ENCODE results near the gene RND3. TPM values are rescaled to one million over a fixed set of nuclear protein-coding genes. Genes with fewer than 3 reads are reported as not detected.

Gene RND3
- total RNA-seq, 1 donor from 2014 or later = 26.9 TPM

DNA sequence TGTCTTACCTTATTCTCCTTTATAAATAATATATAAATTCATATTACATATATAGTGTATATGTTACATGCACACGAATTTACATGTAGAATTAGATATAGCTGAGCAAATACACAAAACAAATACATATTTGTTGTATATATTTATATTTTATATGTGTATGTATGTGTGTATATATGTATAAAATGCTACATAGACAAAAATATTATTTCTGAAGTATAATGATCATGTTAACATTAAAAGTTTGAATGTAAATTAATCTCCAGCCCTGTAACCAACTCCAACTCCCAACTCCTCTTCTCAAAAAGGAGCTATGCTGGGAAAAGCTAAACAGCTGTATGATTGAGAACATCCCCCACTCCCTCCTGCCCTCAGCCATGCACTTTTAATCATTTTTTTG is 42.7 kb upstream of the RND3 start:
- Histone ChIP-seq H3K4me3 (no peak overlapping the region), H3K27ac (replicated peaks) (no peak overlapping the region), H3K36me3 (no peaks in the 10 kb centered on the region), H3K27me3 (ENCODE audit: low read depth) (no peaks in the 10 kb centered on the region), H3K4me1 (no peaks in the 10 kb centered on the region), H3K9me3 (replicated peaks) (no peaks in the 10 kb centered on the region)
- intact Hi-C loops (cut with micrococcal nuclease) = no loop called here
- DNase-seq = no peak
- TF ChIP-seq, protein P1, sequence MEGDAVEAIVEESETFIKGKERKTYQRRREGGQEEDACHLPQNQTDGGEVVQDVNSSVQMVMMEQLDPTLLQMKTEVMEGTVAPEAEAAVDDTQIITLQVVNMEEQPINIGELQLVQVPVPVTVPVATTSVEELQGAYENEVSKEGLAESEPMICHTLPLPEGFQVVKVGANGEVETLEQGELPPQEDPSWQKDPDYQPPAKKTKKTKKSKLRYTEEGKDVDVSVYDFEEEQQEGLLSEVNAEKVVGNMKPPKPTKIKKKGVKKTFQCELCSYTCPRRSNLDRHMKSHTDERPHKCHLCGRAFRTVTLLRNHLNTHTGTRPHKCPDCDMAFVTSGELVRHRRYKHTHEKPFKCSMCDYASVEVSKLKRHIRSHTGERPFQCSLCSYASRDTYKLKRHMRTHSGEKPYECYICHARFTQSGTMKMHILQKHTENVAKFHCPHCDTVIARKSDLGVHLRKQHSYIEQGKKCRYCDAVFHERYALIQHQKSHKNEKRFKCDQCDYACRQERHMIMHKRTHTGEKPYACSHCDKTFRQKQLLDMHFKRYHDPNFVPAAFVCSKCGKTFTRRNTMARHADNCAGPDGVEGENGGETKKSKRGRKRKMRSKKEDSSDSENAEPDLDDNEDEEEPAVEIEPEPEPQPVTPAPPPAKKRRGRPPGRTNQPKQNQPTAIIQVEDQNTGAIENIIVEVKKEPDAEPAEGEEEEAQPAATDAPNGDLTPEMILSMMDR (IDR thresholded peaks at IDR 0.05; ENCODE audit: borderline replicate concordance) = no peak

DNA sequence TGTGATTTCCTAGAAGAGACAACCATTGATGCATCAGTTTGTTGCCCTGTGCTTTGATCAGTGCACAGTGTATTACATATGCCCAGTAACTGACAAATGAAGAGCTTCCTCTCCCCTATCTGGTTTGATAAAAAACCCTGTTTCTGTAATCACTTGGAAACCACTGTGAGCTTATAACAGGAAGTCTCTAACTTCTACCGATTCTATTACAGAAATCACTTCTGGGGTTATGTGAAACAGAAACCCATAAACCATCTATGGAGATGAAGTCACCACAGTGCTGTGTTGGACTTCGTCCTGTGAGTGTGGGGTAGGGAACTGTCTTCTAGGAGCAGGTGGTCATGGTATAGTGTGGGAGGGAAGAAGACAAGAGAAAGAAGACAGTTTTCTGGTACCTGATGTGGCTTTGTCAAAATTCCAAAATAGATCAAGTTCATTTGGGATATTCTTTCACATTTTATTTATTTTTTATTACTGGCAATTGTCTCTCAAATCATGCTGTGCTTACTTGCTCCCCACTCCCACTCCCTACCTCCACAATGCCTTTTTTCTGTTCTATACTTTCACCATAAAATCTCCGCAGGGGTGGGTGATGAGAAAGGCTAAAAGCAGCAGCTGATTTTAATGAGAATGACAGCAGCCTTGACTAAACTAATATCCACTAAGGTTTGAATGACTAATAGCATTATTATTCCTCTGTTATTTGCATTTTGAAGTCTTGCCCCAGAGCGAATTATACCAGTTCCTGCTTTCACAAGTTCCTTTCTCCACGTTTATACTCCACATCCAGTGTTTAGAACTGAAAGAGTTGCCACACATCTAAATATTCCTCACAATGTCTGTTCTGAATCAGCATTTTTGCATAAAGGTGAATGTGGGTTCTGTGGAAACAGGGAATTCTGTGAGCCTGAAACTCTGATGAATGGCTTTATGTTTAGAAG is 41.7 kb upstream of the RND3 start:
- H3K27ac ChIP-seq (replicated peaks) = no peak overlapping the region
- H3K27me3 ChIP-seq (ENCODE audit: low read depth) = no peaks in the 10 kb centered on the region
- intact Hi-C loops (cut with micrococcal nuclease) = no loop called here
- DNase-seq = no peak
- TF ChIP-seq, protein P1 (IDR thresholded peaks at IDR 0.05; ENCODE audit: borderline replicate concordance) = no peak
- no peaks in the 10 kb centered on the region for H3K9me3 ChIP-seq (replicated peaks)
- H3K36me3 ChIP-seq = no peaks in the 10 kb centered on the region
- H3K4me3 ChIP-seq = no peak overlapping the region
- no peaks in the 10 kb centered on the region for H3K4me1 ChIP-seq

DNA sequence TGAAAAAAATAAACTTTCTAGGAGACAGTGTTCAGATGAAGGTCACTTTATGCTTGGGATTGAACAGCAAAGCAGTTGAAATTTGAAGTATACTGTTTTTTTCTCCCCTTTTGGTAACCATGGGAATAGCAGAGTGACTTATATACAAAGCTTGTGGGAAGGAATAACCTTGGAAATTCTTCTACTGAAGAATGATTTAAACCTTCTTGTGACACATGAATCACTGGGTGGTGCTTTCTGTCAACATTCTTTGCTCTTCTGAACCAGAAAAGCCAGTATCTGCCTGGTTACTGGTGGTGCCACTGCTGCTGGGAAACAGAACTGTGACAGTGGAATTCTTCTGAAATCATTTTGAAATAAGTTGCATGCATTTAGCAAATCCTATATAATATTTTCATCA is 39.4 kb upstream of the RND3 start:
- DNase-seq = no peak
- TF ChIP-seq, protein P1 (IDR thresholded peaks at IDR 0.05; ENCODE audit: borderline replicate concordance) = no peak
- Histone ChIP-seq H3K4me1 (peaks cover under 1% of the 10 kb centered on the region), H3K9me3 (replicated peaks) (no peaks in the 10 kb centered on the region), H3K36me3 (no peaks in the 10 kb centered on the region), H3K27ac (replicated peaks) (no peak overlapping the region), H3K27me3 (ENCODE audit: low read depth) (no peaks in the 10 kb centered on the region), H3K4me3 (no peak overlapping the region)
- intact Hi-C loops (cut with micrococcal nuclease) = no loop called here

DNA sequence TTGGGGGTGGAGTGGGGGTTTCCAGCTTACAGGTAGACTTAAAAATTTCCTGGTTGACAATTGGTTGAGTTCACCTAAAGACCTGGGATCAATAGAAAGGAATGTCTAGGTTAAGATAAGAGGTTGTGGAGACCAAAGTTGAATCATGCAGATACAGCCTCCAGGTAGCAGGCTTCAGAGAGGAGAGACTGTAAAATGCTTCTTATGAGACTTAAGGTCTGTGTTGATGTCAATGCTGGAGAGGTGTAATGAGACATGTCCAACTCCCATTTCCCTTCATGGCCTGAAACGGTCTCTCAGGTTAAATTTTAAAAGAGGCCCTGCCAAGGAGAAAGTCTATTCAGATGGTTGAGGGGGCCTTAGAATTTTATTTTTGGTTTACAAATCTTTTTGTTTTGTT is 38.5 kb upstream of the RND3 start:
- Histone ChIP-seq H3K9me3 (replicated peaks) (no peaks in the 10 kb centered on the region), H3K27ac (replicated peaks) (no peak overlapping the region), H3K36me3 (no peaks in the 10 kb centered on the region), H3K27me3 (ENCODE audit: low read depth) (no peaks in the 10 kb centered on the region), H3K4me3 (no peak overlapping the region), H3K4me1 (peaks cover 8% of the 10 kb centered on the region)
- intact Hi-C loops (cut with micrococcal nuclease) = no loop called here
- DNase-seq = no peak
- TF ChIP-seq, protein P1 (IDR thresholded peaks at IDR 0.05; ENCODE audit: borderline replicate concordance) = no peak

DNA sequence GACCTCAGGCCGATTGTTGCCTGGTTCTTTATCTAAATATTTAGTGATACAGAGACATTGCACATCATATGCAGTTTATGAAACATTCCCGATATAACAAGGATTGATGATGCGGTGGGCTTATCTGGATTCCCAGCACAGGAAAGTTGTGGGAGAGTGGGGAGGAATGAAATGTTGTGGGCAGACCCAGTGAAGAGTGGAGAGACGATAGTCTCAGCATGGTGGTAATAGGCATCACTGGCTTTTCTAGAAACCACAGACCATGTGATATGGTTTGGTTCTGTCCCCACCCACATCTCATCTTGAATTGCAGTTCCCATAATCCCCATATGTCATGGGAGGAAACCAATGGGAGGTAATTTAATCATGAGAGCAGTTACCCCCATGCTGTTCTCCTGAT is 34.8 kb upstream of the RND3 start:
- intact Hi-C loops (cut with micrococcal nuclease) = no loop called here
- no peaks in the 10 kb centered on the region for H3K36me3 ChIP-seq
- no peak overlapping the region for H3K27ac ChIP-seq (replicated peaks)
- no peaks in the 10 kb centered on the region for H3K27me3 ChIP-seq (ENCODE audit: low read depth)
- H3K9me3 ChIP-seq (replicated peaks) = no peaks in the 10 kb centered on the region
- TF ChIP-seq, protein P1 (IDR thresholded peaks at IDR 0.05; ENCODE audit: borderline replicate concordance) = no peak
- H3K4me3 ChIP-seq = no peak overlapping the region
- peaks cover 11% of the 10 kb centered on the region for H3K4me1 ChIP-seq
- no peak for DNase-seq
